SW 1271 (cell line): ENCODE measurements around the gene OVOL2.
A peak's percentile ranks its signal among the peaks of the same experiment; 100 is the strongest.

Experiments used
- DNase-seq, 2 experiments: peaks; one replicate each; lab custom pipeline; 2025; lab: John Stamatoyannopoulos, UW

Gene OVOL2

DNA sequence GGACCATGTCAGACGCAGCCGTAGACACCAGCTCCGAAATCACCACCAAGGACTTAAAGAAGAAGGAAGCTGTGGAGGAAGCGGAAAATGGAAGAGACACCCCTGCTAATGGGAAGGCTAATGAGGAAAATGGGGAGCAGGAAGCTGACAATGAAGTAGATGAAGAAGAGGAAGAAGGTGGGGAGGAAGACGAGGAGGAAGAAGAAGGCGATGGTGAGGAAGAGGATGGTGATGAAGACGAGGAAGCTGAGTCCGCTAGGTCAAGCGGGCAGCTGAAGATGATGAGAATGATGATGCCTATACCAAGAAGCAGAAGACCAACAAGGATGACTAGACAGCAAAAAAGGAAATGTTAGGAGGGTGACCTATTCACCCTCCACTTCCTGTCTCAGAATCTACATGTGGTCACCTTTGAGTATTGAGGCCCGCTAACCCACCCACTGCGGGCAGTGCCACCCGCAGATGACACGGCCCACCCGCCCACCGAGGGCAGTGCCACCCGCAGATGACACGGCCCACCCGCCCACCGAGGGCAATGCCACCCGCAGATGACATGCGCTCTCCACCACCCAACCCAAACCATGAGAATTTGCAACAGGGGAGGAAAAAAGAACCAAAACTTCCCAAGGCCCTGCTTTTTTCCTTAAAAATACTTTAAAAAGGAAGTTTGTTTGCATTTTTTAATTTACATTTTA is 45.6 kb downstream of the OVOL2 start:
- DNase-seq, result no peak

- DNase-seq, result no peak
These were observed 46.2 kb downstream of the OVOL2 start for GRCh38 chr20:18011482-18011881.

- no peak for DNase-seq
These were observed 48.6 kb downstream of the OVOL2 start for GRCh38 chr20:18009116-18009515.

- DNase-seq, result no peak
These were observed 50.0 kb downstream of the OVOL2 start for GRCh38 chr20:18007534-18008292.

DNA sequence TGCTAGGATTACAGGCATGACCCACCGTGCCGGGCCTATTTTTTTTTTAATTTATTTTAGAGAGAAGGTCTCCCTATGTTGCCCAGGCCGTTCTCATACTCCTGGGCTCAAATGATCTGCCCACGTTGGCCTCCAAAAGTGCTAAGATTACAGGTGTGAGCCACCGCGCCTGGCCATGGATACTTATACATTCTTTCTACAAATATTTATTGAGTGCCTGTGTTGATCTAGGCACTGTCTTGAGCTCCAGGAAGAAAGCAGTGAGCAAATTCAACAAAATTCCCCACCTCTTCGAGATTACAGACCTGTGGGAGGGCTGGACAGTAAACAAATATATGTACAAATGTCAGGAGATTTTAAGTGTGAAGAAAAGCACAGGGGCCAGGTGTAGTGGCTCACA is 51.0 kb downstream of the OVOL2 start:
- no peak for DNase-seq

- no peak for DNase-seq
These were observed 51.7 kb downstream of the OVOL2 start for GRCh38 chr20:18005990-18006364.

DNA sequence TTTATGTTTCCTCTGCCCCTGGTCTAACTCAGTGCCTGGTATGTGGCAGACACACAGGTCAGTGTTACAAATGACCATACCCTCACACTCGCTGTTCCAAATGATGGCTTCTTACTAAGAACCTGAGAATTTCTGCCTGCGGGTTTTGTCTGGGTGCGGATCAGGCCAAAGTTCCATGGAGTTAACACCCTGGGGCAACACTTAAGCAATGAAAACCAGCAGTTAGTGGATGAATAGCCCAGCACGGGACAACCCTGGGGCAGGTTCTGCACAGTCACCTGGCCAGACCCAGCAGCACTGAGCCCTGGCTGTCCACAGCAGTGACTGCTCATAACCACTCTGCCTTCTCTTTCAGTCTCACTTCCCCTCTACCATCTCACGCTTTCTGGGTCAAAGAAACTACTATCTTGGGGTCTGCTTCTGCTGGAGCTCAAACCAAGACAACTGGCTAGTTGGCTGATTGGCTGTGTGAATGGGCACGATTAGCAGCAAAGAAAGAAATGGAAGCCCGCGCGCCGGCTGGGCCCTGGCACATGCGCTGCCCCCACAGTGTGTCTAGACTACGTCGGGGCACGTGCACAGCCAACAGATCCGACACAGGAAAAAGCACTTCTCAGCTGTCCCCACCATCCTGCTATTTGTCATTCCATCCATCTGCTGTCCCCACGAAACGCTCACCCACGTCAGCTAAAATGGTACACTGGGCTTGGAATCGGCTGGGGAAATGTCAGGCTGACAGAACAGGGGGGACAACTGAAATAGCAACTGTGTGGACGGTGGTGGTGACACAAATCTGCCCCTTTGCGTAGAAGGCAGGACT is 52.3 kb downstream of the OVOL2 start:
- DNase-seq, result no peak

- no peak for DNase-seq
These were observed 53.2 kb downstream of the OVOL2 start for GRCh38 chr20:18004384-18005031.

GRCh38 chr20:18003897-18004296 is 53.8 kb downstream of the OVOL2 start:
- DNase-seq, result no peak

DNA sequence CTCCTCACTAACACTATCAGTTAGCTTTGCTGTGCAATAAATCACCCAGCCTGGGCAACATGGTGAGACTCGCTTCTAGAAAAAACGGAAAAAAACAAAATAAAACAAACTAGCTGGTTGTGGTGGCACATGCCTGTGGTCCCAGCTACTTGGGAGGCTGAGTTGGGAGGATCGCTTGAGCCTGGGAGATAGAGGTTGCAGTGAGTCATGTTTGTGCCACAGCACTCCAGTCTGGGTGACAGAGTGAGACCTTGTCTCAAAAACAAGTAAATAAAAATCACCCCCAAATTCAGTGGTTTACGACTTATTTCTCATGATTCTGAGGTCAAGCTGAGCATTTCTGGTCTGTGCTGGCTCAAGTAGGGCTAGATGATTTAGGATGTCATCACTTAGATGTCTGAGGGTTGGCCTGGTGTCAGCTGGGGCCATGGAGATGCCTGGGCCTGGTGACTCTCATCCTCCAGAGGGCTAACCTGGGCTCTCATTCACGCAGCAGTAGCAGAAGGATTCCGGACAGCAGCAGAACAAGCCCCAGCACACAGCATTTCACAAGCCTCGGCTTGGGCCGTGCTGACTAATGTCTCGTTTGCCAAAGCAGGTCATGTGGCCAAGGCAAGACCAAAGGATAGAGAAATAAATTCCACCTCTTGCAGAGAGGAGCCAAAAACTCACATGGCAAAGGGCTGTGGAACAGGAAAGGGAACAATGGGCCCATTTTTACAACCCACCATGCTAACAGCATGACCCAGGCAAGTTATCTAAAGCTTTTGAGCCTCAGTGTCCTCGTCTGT is 56.4 kb downstream of the OVOL2 start:
- DNase-seq, result no peak

DNA sequence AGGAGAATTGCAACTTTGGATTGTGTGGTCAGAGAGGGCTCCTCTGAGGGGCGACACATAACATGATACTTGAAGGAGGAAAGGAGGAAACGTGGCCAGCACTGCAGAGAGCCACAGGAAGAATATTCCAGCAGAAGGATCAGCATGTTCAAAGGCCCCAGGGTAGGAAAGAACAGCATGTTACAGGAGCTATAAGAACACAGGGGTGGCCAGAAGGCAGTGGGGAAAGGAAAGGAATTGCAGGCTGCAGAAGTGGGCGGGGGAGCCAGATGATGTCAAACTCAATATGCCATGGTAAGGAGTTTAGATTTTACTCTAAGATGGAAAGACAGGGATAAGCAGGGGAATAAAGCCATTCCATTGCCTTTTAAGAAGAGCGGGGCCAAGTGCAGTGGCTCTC is 58.1 kb downstream of the OVOL2 start:
- DNase-seq, result no peak

GRCh38 chr20:17998446-17998845 is 59.3 kb downstream of the OVOL2 start:
- DNase-seq, result no peak

- peak in 1 of 2 experiments; percentile 76 for DNase-seq
These were observed 61.5 kb downstream of the OVOL2 start for GRCh38 chr20:17995967-17996819.

DNA sequence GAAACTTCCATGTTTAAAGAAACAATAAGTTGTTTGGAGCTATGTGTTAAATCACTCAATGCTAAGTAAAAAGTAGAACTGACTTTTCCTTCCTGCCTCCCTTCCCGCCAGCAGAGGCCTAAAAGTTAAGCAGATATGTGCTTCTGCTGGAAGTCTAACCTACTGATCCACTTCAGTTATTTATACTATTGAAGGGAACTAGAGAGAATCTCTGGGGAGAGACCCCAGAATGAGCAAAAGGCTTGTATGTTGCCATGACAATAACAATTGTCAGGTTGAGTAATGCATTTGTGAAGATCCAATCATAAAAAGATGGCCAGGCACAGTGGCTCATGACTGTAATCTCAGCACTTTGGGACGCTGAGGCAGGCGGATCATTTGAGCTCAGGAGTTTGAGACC is 64.2 kb downstream of the OVOL2 start:
- no peak for DNase-seq

GRCh38 chr20:17992847-17993513 is 64.7 kb downstream of the OVOL2 start:
- DNase-seq, result no peak

GRCh38 chr20:17992224-17992637 is 65.5 kb downstream of the OVOL2 start:
- no peak for DNase-seq

- no peak for DNase-seq
These were observed 67.3 kb downstream of the OVOL2 start for GRCh38 chr20:17990278-17990972.

GRCh38 chr20:17987988-17988387 is 69.7 kb downstream of the OVOL2 start:
- DNase-seq, result no peak

- DNase-seq, result no peak
These were observed 72.2 kb downstream of the OVOL2 start for GRCh38 chr20:17985388-17986018.
